HG03045 (cell line): ENCODE results near the gene ARHGAP10.

Experiments
- ATAC-seq: cut with Tn5 transposase; IDR thresholded peaks from one replicate; pipeline ENCODE4 v1.9.1; 2021; ENCODE audit warnings: mild to moderate bottlenecking, moderate library complexity; ENCODE audit not compliant: unreplicated experiment

The ARHGAP10 gene

DNA sequence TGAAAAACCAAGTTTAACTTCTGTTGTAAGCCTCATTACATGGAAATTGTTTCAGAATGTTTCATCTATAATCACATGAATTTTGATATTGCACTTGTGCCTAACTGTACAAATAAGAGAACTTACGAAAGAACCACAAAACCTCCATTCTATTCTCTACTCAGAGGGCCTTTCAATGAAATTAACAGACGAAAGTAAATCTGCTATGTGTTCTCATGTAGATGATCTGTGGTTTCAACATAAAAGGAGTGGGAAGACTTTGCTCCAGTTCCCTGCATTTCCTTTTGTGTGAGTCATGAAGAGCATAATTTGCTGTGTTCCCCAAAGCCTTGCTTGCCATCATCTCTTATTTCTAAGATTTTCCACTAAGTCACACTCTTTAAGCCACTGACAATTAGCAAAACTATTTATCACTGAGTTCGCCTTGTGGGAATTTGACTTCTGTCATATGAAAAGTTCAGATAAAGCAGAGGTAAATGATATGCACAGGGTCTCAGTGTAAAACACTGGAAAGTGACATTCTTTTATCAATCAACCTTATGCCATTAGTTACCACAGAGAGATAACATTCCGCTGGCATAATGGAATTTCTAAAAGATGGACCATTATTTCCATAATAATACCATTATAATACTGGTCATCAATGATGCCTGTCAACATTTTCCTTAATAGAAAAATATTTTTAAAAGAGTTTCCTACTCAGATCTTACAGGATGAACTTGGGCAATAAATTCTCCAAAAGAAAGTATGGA is 380.5 kb downstream of the ARHGAP10 start:
- ATAC-seq = no peak

DNA sequence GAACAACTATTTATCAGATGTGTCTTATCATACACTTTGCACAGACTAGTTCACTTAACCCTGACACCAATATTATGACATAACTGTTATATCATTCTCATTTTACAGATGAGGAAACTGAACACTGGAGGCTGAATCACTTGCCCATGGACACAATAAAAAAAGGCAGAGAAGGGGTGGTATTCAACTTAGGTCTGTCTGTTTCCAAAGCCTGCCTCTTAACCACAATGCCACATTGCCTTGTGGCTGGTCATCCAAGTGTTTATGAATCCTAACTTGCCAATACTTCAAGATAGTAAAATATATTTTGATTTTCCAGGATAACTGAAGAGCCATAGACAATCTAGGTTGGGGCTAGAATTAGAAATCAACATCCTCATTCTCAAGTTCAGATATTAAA is 382.5 kb downstream of the ARHGAP10 start:
- ATAC-seq = no peak

DNA sequence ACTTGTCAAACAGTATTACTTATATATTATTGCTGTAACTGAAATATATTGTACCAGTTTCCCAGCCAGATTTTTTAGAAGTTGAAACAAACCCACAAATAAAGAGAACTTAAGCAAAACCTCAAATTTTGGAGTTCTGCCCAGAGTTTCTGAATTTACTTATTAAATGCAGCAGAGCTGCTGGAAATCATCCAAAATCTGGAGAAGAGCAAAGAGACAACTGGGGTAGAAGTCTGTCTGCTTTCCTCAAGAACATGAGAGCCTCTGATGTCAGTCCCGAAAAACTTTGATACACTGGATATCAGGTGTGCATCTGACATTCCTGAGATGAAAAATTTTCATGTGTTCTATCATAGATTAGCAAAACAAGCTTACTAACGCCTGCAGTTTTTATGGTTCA is 384.4 kb downstream of the ARHGAP10 start:
- ATAC-seq = no peak

DNA sequence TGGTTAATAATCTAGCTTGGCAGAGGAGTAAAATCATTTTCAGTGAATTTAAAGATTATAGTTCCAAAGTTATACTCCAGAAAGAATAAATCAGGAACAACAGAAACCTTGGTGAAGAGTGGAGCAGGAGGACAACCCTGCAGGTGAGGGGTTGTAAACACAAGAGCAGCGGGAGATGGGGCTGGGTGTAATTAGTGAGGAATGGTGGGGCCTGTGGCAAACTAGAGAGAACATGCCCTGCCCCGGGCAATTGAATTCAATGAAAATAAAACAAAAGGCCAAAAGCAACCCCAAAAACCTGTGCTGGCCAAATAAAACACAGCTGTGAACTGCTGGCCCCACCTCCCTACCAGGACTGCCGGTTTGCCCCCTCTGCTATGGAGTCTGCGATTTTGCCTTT is 385.1 kb downstream of the ARHGAP10 start:
- ATAC-seq = no peak

DNA sequence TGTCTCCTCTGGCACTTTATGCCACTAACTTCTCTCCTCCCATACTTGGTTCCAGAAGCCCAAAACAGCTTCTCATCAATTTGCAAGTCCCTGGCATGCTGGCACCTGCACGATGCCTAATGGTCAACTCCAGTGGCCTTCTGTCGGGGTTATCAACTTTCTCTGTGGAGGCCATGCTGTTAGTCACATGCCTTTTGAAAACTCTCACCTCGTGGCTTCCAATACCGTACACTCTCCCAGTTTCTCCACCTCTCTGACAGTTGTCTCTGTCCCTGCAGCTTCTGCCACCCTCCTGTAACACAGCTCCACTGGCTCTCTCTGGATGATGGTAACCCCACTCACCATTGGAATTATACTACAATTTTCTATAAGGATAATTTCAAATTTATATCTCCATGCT is 386.3 kb downstream of the ARHGAP10 start:
- no peak for ATAC-seq

DNA sequence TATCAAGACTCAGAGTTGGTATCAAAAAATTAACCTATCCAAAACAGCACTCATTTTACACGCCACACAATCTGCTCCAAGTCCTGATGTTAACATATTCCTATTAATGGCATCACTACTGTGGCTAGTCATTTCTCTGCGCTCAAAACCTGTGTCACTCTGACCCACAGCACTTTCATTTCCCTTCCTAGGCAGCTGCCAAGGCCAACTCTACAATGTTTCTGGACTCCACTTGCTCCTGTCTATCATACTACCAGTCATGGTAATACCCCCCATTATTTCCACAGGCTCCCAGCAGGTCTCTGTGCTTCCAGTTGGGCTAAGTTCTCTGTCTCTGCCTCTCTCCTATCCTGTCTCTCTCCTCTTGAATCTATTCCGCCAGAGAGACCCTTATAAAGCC is 386.7 kb downstream of the ARHGAP10 start:
- no peak for ATAC-seq

DNA sequence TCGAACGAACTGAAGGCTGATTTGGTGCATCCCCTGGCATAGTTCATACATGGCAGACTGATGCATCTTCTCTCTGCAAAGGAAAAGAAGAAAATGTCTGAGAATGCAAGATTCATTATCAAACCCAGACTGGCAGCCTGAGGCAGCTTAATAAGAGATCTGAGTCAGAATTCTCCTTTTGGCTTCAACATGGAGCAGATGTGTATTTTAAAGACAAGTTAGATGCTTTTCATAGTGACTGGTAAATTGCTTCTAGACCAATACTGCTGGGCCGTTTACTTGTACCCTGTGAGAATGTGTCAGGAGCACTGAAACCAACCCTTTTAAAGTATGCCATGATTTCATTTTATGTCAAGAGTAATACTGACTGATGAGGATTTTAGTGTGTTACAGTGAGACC is 388.3 kb downstream of the ARHGAP10 start:
- no peak for ATAC-seq
